GM23248 (cell line): ENCODE results near the gene SF3B2.

Source experiments
- EZH2 ChIP-seq: fragments of 200-600 bp; sonication (generic); IDR thresholded peaks from 2 replicates; pipeline ENCODE4 v1.6.1; 2018; ENCODE audit warnings: antibody characterized with exemption, mild to moderate bottlenecking; ENCODE audit not compliant: insufficient read depth, poor library complexity, severe bottlenecking
- EZH2phosphoT487 ChIP-seq: fragments of 200-600 bp; sonication (generic); IDR thresholded peaks from 2 replicates; pipeline ENCODE4 v1.6.1; 2018; ENCODE audit warnings: antibody characterized with exemption, moderate library complexity, mild to moderate bottlenecking, low read depth; ENCODE audit not compliant: insufficient read depth

DNA sequence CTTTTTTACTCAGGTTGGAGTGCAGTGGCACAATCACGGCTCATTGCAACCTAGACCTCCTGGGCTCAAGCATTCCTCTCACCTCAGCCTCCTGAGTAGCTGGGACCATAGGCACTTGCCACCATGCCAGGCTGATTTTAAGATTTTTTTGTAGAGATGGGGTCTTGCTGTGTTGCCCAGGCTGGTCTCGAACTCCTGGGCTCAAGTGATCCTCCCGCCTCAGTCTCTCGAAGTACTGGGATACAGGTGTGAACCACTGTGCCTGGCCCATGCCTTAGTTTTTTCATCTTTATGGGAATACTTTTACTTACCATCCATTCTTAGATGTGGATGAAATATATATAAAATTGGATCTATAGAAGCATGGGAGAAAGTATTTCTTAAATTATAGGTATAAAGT lies 23.1 kb downstream of the SF3B2 start:
- TF ChIP-seq EZH2 (no peak), EZH2phosphoT487 (no peak)
